Endothelial cell of umbilical vein (primary cell): ENCODE results near the gene INTS7. TPM values are rescaled to one million over a fixed set of nuclear protein-coding genes. Genes with fewer than 3 reads are reported as not detected.

Experiments used
- BruUV-seq: library from RNA; stranded (reverse); fragments of 400-500 nt; replicated peaks from 2 replicates; lab custom pipeline; 2021; lab: Mats Ljungman, UMichigan
- CTCF ChIA-PET: fragments of 300-600, 350-600 bp; sonication (Branson Sonifier 250); formaldehyde crosslinking; loops from one replicate; lab custom pipeline; 2021; ENCODE audit warnings: antibody characterized with exemption, inconsistent platforms; lab: Charles Lee
- POLR2A ChIA-PET: fragments of 300-600, 350-600 bp; sonication (Branson Sonifier 250); formaldehyde crosslinking; loops from one replicate; lab custom pipeline; 2021; ENCODE audit warnings: antibody characterized with exemption, inconsistent platforms; lab: Charles Lee
- DNase-seq: peaks from one replicate; pipeline ENCODE4 v3.0.0-alpha.2; 2011; ENCODE audit warnings: low read depth, low spot score
- FAIRE-seq: peaks from 2 replicates; lab custom pipeline; 2011; peaks lifted over from hg19 to GRCh38; lab: Jason Lieb, UNC
- H2AFZ ChIP-seq: 2 replicates; pipeline ENCODE4 v1.6.0; 2012; ENCODE audit warnings: low read depth, low read length, control low read depth, inconsistent platforms
- H3K27ac ChIP-seq: 2 replicates; pipeline ENCODE4 v1.5.1; 2011; ENCODE audit warnings: low read depth, mild to moderate bottlenecking, control low read depth, low read length, moderate library complexity; ENCODE audit not compliant: insufficient read depth
- H3K27me3 ChIP-seq, 2 experiments: 2 replicates each; pipeline versions ENCODE4 v1.6.0 to v1.6.1; 2011; ENCODE audit warnings: low read length in 2 of 2, mixed read lengths in 1 of 2; ENCODE audit not compliant: control insufficient read depth in 2 of 2, insufficient read depth in 2 of 2
- H3K36me3 ChIP-seq, 2 experiments: 2 replicates in 1 of 2; 3 replicates in 1 of 2; pipeline ENCODE4 v1.5.1; 2011; ENCODE audit warnings: low read length in 2 of 2, mild to moderate bottlenecking in 1 of 2, moderate library complexity in 1 of 2; ENCODE audit not compliant: control insufficient read depth in 2 of 2, insufficient read depth in 2 of 2; ENCODE audit errors: extremely low read depth in 1 of 2
- H3K4me1 ChIP-seq: 3 replicates; pipeline ENCODE4 v1.5.1; 2011; ENCODE audit warnings: mild to moderate bottlenecking, low read length; ENCODE audit not compliant: control insufficient read depth, insufficient read depth; ENCODE audit errors: extremely low read depth
- H3K4me2 ChIP-seq: 2 replicates; pipeline ENCODE4 v1.6.1; 2011; ENCODE audit warnings: low read length, control low read depth, mixed read lengths; ENCODE audit not compliant: insufficient read depth
- H3K4me3 ChIP-seq, 3 experiments: fragments of 200-600 bp in 1 of 3; sonication (generic), shearing (Covaris generic) in 1 of 3; replicated peaks in 1 of 3; 2 replicates each; pipeline ENCODE4 v1.5.1; 2011 to 2016; ENCODE audit warnings: control low read depth in 3 of 3, low read length in 3 of 3, mild to moderate bottlenecking in 2 of 3, inconsistent platforms in 1 of 3, low read depth in 1 of 3, moderate library complexity in 1 of 3; ENCODE audit not compliant: insufficient read depth in 1 of 3
- H3K79me2 ChIP-seq: 2 replicates; pipeline ENCODE4 v1.6.0; 2012; ENCODE audit warnings: low read length, inconsistent platforms; ENCODE audit not compliant: control insufficient read depth, insufficient read depth
- H3K9ac ChIP-seq: replicated peaks from 2 replicates; pipeline ENCODE3; 2011; ENCODE audit warnings: low read length, control low read depth; ENCODE audit not compliant: insufficient read depth; ENCODE audit errors: extremely low read depth
- H3K9me1 ChIP-seq: replicated peaks from 3 replicates; pipeline ENCODE4 v1.6.0; 2011; ENCODE audit warnings: mild to moderate bottlenecking, low read length; ENCODE audit not compliant: control insufficient read depth, insufficient read depth; ENCODE audit errors: extremely low read depth
- H3K9me3 ChIP-seq: replicated peaks from 2 replicates; pipeline ENCODE4 v1.5.1; 2012; ENCODE audit warnings: low read length, inconsistent platforms; ENCODE audit not compliant: control insufficient read depth, insufficient read depth
- H4K20me1 ChIP-seq: replicated peaks from 2 replicates; pipeline ENCODE3; 2011; ENCODE audit warnings: mild to moderate bottlenecking, low read length; ENCODE audit not compliant: control insufficient read depth, insufficient read depth; ENCODE audit errors: extremely low read depth
- EZH2 ChIP-seq: IDR thresholded peaks from 2 replicates; pipeline ENCODE4 v1.6.1; 2012; ENCODE audit warnings: borderline replicate concordance, low read depth, mild to moderate bottlenecking, moderate library complexity, low read length, inconsistent platforms; ENCODE audit not compliant: severe bottlenecking
- FOS ChIP-seq: IDR thresholded peaks from 2 replicates; pipeline ENCODE4 v1.6.1; 2011; ENCODE audit warnings: mild to moderate bottlenecking, low read length, moderate library complexity, borderline replicate concordance; ENCODE audit not compliant: insufficient read depth
- GATA2 ChIP-seq: IDR thresholded peaks from 2 replicates; pipeline ENCODE4 v1.7.0; 2011; ENCODE audit warnings: low read depth, mild to moderate bottlenecking, moderate library complexity, mixed read lengths, low read length; ENCODE audit not compliant: insufficient read length, insufficient read depth
- JUN ChIP-seq: IDR thresholded peaks from 2 replicates; pipeline ENCODE4 v1.6.1; 2011; ENCODE audit warnings: borderline replicate concordance, low read depth; ENCODE audit not compliant: insufficient read length, insufficient read depth
- MYC ChIP-seq: IDR thresholded peaks from one replicate; pipeline ENCODE4 v1.6.1; 2011; ENCODE audit warnings: mild to moderate bottlenecking, low read depth, low read length
- POLR2A ChIP-seq: IDR thresholded peaks from 2 replicates; pipeline ENCODE4 v1.6.1; 2012; ENCODE audit warnings: low read depth, mild to moderate bottlenecking, control low read depth, low read length
- POLR2AphosphoS5 ChIP-seq: IDR thresholded peaks from 2 replicates; pipeline ENCODE4 v1.6.1; 2012; ENCODE audit warnings: low read depth, mild to moderate bottlenecking, control low read depth, low read length, moderate library complexity; ENCODE audit not compliant: insufficient read depth
- dilution Hi-C: fragments of 300-500 bp; cut with MboI; formaldehyde crosslinking; loops from one replicate; pipeline ENCODE4 v1.15.0; 2019; ENCODE audit warnings: low sequenced_read_pairs; ENCODE audit not compliant: extremely low pct_ligation_motif_present
- intact Hi-C: fragments of 100-400 bp; cut with micrococcal nuclease; formaldehyde crosslinking; loops from one replicate; pipeline ENCODE4 v1.10.0; 2022
- polyA plus RNA-seq, 4 experiments: library from polyadenylated mRNA; depleted of rRNA in 3 of 4; stranded (reverse) in 3 of 4; unstranded in 1 of 4; fragments of >200 nt; gene quantifications; 2 replicates each; pipeline versions ENCODE4 v1.2.1 to v1.2.3, GENCODE V29; 2011 to 2012; ENCODE audit warnings: missing spikeins in 1 of 4
- total RNA-seq: library from RNA; stranded (reverse); gene quantifications from 2 replicates; pipeline ENCODE4 v1.2.3, GENCODE V29; 2021
- TF ChIP-seq, protein P1 (sequence below): IDR thresholded peaks from 2 replicates; pipeline ENCODE4 v1.6.1; 2011; ENCODE audit not compliant: insufficient read depth, insufficient read length
- TF ChIP-seq, protein P2 (sequence below), 2 donors: IDR thresholded peaks; 1 replicate in 1 of 2; 2 replicates in 1 of 2; pipeline ENCODE4 v1.5.1; 2011; ENCODE audit warnings: low read length in 2 of 2, mild to moderate bottlenecking in 2 of 2, moderate library complexity in 2 of 2, control low read depth in 1 of 2, inconsistent platforms in 1 of 2, low read depth in 1 of 2; ENCODE audit not compliant: insufficient read depth in 1 of 2; ENCODE audit errors: extremely low read depth in 1 of 2

The INTS7 gene
- total and polyA plus RNA-seq, 2 donors (not counting 3 experiments of a cell fraction or from before 2014, with no cell fraction given) = 9.1 to 18.1 TPM

DNA sequence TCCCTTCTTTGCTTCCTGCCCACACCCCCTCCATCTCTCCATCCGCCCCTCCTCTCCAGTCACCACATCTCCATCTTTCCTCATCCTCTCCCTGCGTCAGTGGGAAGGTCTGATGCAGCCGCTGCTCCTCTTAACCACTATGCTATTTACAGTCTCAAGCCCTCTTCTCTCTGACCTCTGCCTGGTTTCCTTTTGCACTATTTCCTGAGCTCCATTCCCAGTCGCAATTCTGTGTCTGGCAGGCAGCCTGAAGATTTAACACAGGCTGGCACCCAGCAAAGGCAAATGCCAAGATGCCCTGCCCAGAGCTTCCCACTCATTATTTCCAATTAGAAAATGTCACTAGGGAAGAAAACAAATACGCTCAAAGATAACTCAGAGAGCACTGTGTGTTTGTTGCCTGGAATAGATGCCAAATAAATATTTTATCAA, 115.2 kb downstream of the INTS7 start:
- no peaks in the 10 kb centered on the region for H3K79me2 ChIP-seq
- DNase-seq (peak; percentile 87), FAIRE-seq (peak; percentile 62)
- dilution Hi-C loops (no loop called here), intact Hi-C loops (no loop called here)
- no peak overlapping the region for H3K4me2 ChIP-seq
- TF ChIP-seq MYC (no peak), POLR2A (no peak), JUN (no peak), POLR2AphosphoS5 (no peak), GATA2 (no peak), EZH2 (no peak)
- H4K20me1 ChIP-seq = no peaks in the 10 kb centered on the region
- H3K4me1 ChIP-seq = peaks cover 9% of the 10 kb centered on the region
- H3K36me3 ChIP-seq = no peaks in the 10 kb centered on the region
- no peaks in the 10 kb centered on the region for H3K9me3 ChIP-seq
- no peak overlapping the region for H3K4me3 ChIP-seq
- H3K27me3 ChIP-seq = no peaks in the 10 kb centered on the region
- ChIA-PET POLR2A (no interaction called here), CTCF (interaction anchor here (0.9 to 1.9 kb wide), 7 partner anchors 10 to 536 kb away, joined by 3 to 6 read pairs (median 4); no protein-coding TSS in a partner anchor)
- peak overlapping the region; percentile 2 for H2AFZ ChIP-seq
- no TSS peak for BruUV-seq
- H3K27ac ChIP-seq = no peak overlapping the region
- no peak overlapping the region for H3K9ac ChIP-seq
- H3K9me1 ChIP-seq = no peaks in the 10 kb centered on the region

DNA sequence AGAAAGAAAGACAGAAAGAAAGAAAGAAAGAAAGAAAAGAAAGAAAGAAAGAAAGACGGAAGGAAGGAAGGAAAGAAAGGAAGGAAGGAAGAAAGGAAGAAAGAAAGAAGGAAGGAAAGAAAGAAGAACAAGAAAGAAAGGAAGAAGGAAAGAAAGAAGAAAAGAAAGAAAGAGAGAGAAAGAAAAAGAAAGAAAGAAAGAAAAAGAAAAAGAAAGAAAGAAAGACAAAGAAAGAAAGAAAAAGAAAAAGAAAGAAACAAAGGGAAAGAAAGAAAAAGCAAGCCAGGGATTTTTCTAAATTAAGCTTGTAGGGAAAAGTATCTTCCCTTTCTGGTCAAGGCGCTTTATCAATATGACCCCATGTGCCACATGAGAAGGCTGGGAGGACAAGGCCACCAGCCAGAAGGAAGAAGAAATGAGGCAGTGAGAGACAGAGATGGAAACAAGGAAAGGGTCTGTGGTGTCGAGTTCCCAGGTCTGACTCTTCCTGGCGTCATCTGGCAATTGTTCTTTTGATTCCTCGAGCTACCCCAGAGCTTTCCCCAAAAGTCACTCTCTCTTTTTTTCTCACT, 116.4 kb downstream of the INTS7 start:
- no peaks in the 10 kb centered on the region for H3K9me1 ChIP-seq
- H3K4me2 ChIP-seq = no peak overlapping the region
- BruUV-seq = no TSS peak
- no peaks in the 10 kb centered on the region for H4K20me1 ChIP-seq
- dilution Hi-C loops (no loop called here), intact Hi-C loops (loop anchor here (1.0 kb wide), 1 partner anchor 30 kb away; no protein-coding TSS in a partner anchor)
- CTCF ChIA-PET = interaction anchor here (1.4 kb wide), 1 partner anchor 15 kb away, joined by 3 read pairs; no protein-coding TSS in a partner anchor
- H3K9ac ChIP-seq = no peak overlapping the region
- no peaks in the 10 kb centered on the region for H3K27me3 ChIP-seq
- no peaks in the 10 kb centered on the region for H3K79me2 ChIP-seq
- TF ChIP-seq, protein P1, sequence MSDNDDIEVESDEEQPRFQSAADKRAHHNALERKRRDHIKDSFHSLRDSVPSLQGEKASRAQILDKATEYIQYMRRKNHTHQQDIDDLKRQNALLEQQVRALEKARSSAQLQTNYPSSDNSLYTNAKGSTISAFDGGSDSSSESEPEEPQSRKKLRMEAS = no peak
- TF ChIP-seq FOS (no peak), JUN (no peak), EZH2 (no peak), MYC (no peak), POLR2AphosphoS5 (no peak), GATA2 (no peak), POLR2A (no peak)
- TF ChIP-seq, protein P2, sequence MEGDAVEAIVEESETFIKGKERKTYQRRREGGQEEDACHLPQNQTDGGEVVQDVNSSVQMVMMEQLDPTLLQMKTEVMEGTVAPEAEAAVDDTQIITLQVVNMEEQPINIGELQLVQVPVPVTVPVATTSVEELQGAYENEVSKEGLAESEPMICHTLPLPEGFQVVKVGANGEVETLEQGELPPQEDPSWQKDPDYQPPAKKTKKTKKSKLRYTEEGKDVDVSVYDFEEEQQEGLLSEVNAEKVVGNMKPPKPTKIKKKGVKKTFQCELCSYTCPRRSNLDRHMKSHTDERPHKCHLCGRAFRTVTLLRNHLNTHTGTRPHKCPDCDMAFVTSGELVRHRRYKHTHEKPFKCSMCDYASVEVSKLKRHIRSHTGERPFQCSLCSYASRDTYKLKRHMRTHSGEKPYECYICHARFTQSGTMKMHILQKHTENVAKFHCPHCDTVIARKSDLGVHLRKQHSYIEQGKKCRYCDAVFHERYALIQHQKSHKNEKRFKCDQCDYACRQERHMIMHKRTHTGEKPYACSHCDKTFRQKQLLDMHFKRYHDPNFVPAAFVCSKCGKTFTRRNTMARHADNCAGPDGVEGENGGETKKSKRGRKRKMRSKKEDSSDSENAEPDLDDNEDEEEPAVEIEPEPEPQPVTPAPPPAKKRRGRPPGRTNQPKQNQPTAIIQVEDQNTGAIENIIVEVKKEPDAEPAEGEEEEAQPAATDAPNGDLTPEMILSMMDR (IDR thresholded peaks at IDR 0.05; ENCODE audit: extremely low read depth in 1 of 2, insufficient read depth in 1 of 2, low read depth in 1 of 2, low read length in 2 of 2) = no peak
- peaks cover 9% of the 10 kb centered on the region for H3K4me1 ChIP-seq
- FAIRE-seq = peak; percentile 21
- H2AFZ ChIP-seq = no peak overlapping the region
- no peak for DNase-seq
- H3K27ac ChIP-seq = no peak overlapping the region
- no peak overlapping the region for H3K4me3 ChIP-seq
- no peaks in the 10 kb centered on the region for H3K36me3 ChIP-seq
- POLR2A ChIA-PET = no interaction called here
- no peaks in the 10 kb centered on the region for H3K9me3 ChIP-seq
